ENCODE data around the gene CDC25A.
"Not testable (repeated sequence)": the region's sequence is repeated elsewhere in the genome, so short reads cannot be mapped to it uniquely, and the experiment has no call there.

Gene CDC25A

DNA sequence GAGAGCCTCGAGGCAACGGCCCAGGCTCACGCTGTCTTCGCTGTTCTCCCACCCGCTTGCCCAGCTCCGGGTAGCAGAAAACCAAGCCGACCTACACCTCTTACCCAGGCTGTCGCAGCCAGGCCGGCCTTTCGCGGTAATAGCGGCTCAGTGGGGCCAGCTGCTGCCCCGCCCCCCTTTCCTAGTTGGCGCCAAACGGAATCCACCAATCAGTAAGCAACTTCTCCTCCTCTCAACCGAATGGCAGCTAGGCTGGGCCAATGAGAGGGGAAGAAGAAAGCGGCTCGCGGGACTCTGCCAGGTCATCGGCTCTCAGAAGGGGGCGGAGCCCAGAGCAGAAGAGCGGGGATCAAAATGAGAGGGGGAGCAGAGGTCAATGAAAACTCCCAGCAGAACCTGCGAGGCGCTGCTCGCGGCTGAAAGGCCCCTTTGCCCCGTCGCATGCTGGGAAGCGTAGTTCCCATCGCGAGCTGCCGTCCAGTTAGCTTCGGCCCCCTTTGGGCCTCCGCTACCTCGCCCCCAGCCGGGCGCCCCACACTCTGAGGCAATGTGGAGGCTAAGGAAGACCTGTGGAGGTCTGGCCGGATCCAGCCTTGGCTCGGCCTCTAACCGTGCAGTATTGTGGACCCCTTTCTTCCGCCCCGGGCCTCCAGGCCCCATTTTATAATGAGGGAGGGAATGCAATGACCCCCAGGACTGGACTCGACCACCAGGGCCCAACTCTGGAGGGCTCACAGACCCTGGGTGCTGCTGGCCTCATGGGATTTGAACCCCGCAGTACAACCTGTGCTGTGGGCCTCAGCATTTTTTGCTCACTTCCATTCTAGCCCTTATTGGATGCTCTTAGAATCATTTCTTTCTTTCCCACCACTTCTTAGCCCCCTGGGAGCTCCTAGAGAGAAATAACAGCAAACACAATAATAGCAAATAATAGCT is at the start of gene CDC25A:
CDC25A (minus strand) TSS at position 152 of the 936 bp plus-strand sequence. CDS start 470 bp downstream, outside the sequence.
- DNase-seq = peak; percentile 95

DNA sequence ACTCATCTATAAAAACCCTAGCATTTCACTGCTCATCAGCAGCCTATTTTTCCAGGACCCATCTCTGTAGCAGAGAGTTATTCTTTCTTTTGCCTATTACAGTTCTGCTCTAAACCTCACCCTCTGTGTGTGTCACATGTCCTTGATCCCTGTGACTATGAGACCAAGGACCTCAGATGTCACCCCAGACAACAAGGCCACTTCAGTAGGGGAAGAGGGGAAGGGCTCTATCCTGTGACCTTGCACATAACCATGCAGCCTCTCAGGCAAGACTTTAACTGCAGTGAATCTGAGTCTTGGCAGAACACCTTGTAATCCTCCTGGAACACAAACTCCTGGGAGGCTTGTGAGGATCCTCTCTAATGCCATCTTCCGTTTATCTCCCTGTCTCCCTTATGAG is 48.3 kb upstream of the CDC25A start:
- DNase-seq = no peak

DNA sequence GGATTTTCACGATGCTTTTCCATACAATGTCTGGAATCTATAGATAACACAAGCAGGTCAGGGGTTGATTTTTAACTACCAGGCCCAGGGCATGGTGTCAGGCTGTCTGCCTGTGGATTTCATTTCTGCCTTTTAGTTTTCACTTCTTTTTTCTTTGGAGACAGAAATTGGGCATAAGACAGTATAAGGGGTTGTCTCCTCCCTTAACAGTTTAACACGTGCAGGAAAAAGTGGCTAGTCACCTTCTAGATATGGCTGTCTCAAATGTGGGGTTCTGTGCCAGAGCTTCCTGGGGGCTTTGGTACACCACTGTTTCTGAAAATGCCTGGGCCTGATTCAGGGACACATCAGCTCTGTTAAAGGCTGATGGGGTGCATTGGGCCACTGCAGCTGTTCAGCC is 45.3 kb upstream of the CDC25A start:
- DNase-seq = no peak

DNA sequence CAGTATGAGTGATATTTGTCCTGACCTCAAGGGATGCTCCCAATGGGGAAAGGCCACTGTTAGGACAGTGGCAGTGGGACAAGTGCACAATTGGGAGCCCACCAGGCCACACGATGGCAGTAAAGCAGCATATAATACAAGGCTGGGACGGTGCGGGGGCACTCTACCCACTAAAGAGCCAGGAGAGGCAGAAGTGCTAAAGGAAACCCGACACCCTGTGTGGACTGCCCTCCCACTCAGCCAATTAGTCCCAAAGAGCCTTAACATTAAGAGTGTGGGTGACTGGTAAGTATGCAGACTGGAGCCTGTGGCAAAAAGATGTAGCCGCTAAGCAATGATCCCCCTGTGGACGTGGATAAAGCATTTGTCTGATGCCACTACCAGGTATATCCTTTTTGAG is 44.5 kb upstream of the CDC25A start:
- DNase-seq = peak; percentile 58

DNA sequence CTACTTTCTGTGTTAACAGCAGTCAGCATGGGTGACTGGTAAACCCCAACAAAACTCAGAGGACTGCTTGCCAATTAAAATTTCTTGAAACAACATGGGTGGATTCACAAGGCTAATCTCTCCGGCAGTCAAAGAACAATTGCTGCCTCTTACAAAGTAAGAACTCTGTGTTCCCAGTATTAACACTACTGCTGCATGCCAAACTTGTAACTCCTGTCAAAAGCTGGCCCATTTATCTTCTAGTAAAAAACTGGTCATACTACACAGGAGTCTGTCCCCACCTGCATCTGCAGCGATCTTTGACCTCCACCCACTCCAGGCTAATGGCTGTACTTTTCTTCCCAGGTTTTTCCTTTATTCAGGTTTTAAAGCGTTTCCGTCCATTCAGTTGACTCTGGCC is 44.0 kb upstream of the CDC25A start:
- DNase-seq = no peak

DNA sequence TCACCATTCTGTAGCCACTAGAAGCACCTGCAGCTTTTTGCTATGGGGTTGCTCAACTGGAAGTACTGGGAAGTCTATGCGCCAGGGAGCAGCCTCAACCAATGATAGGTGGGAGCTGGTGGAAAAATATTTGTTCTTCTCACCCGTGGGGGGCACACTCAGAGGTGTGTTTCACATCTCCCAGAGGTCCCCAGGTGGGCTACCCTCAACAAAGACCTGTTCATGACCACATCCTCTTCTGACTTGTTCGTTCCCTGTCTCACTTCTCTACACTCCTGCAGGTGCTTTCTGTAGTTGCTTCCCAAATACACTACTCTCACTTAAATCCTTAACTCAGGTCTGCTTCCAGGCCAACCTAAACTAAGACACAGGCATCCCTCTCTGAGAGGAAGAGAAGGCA is 38.7 kb upstream of the CDC25A start:
- DNase-seq = no peak

DNA sequence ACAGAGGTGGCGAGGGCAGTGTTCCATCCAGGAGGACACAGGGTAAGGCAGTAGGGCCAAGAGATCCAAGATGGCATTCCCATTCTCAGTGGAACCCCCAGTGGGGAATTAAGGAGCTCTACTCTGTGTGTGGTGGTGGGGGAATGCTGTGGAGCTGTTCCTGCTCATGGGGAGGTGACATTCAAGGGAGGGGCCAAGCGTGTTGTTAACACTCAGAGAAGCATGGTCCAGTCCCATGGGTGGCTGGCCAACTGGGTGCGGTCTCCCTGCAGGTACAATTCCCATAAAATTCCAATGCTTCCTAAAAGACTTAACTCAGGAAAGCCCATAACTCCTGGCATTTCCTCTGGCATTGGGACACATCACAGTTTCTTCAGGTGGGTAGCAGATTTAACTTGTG is 37.4 kb upstream of the CDC25A start:
- no peak for DNase-seq

DNA sequence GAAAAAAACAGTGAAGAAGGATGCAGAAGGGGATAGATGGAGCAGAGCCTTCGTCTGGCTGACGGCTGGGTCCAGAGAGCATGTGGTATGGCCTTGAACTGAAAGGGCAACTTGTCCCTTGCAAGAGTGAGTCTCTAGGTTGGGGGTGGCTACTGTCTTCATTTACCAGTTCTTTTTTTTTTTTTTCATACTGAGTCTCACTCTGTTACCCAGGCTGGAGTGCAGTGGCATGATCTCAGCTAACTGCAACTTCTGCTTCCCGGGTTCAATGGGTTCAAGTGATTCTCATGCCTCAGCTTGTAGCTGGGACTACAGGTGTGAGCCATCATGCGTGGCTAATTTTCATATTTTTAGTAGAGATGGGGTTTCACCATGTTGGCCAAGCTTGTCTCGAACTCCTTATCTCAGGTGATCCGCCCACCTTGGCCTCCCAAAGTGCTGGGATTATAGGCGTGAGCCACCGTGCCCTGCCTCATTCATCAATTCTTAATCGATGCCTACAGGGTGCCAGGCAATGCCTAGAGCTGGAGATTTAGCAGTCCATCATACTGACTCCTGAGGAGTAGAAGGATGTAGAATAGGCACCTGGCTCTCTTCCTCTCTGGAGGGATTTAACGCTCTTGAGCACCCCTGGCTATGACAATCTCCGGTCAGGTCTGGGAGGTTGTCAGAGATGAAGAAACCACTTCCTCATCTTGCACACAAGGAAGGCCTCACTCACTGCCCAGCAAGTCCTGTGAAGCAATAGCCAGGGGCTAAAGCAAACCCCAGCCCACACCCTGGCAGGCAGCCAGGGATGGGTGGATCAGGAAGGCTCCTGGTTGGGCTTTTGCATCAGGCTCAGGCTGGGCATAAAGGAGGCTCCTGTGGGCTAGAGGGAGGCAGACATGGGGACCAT is 34.6 kb upstream of the CDC25A start, which contains the start of gene CAMP:
CAMP (plus strand) TSS at position 880 of the 898 bp plus-strand sequence; CDS start at position 897, 17 bp downstream.
- DNase-seq = no peak

DNA sequence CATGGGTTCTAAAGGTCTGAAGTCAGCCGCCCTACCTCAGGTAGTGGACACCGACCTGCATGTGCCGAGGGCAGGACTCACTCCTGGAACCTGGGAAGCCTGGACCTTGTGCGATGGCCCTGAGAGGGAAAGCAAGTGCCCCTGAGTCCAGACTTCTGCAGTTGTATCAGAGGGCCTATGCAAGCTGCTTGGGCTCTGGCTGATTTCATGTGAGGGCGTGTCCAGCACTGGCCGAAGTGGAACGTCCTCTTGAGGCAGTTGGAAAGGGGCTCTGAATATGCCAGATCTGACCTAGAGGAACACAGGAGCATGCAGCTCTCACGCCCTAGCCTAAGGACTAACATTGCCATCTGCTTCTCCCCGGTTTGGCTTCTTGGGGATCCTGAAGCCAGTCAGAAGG is 32.5 kb upstream of the CDC25A start:
- DNase-seq = no peak

DNA sequence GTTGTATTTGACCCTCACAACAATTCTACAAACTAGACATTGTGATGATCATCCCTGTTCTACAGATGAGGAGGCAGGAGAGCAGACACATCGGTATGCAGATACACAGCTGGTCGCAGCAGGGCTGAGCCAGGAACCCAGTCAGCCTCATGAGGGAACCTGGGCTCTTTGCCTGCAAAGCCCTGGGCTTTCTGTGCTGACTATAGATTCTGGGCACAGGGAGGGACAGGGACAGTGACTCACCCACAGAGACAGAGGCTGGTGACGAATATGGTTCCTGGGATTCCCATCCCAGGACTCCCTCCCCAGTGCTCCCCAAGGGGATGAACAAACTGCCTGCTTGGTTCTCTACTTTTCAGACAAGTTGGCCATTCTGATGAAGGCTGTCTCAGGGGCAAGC is 31.3 kb upstream of the CDC25A start:
- no peak for DNase-seq

DNA sequence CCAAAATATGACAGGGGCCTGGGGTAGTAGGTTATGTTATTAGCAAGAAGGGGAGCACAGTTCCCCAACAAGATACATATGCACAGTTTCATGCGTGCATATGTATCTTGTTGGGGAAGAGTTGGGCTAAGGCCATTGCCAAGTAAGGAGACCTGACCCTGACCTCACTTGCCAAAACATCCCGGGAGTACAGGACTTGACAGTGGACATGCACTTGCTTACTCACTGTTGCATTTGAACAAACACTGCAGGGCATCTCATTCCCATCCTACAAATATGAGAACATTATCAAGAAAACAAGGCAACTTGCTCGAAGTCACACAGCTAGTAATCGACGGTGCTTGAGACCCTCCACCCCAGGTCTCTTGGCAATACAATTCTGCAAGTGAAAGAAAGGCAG is 30.3 kb upstream of the CDC25A start:
- DNase-seq = no peak

DNA sequence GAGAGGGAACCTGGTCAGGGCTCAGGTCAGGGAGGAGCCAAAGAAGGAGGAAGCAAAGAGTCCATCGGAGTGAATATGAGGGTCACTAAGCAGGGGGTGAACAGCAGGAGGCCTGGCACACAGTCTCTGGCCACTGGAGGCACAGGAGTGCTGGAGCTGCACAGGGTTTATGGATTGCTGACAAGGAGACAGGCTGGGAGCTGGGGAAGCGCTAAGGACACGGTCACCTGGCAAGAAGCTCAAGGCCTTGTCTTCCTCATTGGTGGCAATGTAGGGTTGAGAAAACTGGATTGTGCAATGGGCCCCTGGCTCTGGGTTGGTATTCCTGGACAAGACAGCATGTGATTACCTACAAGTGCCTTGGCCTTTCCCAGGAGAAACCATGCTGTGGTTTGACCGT is 29.2 kb upstream of the CDC25A start:
- DNase-seq = no peak

DNA sequence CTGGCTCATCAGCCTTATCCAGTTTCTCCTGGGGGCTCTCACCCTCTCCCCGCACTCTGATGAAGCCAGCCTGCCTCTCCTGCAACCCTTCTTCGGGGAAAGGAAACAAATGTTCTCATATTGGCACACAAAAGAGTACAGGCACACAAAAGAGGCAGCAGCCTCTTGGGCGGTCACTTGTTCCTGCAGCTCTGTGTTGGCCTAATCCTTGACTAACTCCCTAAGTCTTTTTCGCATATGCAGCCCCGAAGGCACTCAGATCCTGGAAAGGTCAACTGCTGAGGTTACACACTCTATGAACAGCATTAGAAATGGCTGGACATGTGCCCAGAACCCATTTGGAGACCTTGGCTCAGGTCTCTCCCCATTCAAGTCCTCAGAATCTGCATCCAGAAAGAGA is 27.7 kb upstream of the CDC25A start:
- no peak for DNase-seq

DNA sequence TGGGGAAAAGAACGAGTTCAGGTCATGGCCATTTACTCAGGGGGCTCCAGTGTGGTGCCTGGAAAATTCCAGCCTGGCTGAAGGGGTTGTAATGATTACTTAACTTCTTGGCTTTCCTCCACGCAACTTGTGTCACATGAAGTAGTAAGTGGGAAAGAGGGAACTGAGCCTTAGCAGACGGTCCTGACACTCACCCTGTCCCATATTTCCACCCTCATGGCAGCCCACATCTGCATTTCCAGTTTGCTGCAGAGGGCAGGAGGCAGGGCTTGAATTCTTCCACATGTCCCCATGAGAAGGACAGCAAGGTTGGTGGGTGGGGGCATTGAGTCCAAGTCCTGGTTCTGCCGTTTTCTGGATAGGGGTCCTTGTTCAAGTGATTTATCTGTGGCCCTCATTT is 27.2 kb upstream of the CDC25A start:
- DNase-seq = no peak

DNA sequence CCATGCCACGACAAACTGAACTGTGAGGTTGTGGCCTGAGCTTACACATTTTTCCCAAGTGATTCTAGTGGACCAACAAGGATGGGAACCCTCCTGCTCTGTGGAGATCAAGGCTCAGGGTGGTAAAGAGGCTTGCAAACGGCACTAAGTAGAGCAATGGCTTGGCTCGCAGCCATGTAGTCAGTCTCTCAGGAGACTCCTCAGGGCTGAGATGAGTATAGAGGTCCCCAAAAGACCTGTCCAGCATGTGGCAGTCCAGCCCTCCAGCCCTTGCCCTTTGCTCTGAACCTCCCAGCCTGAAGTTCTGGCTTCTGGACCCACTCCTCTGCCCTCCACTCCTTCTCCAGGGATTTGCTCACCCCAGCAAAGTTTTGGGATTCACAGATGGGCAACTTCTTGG is 26.8 kb upstream of the CDC25A start:
- DNase-seq = no peak

DNA sequence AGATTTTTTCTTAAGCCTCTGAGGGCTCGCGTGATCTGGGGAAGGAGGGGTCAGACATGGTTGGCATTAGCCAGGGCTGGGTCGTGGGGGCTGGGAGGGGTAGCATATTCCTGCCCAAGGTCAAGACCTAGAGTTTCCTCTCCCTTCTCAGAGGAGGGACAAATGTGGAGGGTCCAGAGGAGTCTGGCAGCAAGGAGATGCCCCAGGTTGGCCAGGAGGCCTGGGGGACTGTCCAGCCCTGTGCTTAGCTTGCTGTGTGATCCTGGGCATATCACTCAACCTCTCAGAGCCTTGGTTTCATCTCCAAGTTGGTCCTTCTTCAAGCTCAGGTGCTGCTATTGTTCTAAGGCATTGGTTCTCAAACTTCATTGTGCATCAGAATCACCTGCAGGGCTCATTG is 26.0 kb upstream of the CDC25A start:
- no peak for DNase-seq

DNA sequence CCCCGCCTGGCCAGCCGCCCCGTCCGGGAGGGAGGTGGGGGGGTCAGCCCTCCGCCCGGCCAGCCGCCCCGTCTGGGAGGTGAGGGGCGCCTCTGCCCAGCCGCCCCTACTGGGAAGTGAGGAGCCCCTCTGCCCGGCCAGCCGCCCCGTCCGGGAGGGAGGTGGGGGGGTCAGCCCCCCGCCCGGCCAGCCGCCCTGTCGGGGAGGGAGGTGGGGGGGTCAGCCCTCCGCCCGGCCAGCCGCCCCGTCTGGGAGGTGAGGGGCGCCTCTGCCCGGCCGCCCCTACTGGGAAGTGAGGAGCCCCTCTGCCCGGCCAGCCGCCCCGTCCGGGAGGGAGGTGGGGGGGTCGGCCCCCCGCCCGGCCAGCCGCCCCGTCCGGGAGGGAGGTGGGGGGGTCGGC is 23.6 kb upstream of the CDC25A start:
- not testable (repeated sequence) for DNase-seq

DNA sequence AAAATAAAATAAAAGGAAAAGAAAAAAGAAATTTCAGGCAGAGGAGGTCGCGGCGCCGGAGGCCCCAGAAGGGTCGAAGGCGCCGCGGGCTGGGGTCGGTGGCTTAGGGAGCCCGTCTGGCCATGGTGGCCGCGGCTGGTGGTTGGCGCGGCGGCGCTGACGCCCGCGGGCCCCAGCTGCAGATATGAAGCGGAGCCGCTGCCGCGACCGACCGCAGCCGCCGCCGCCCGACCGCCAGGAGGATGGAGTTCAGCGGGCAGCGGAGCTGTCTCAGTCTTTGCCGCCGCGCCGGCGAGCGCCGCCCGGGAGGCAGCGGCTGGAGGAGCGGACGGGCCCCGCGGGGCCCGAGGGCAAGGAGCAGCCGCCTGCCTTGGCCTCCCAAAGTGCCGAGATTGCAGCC is 22.3 kb upstream of the CDC25A start:
- not testable (repeated sequence) for DNase-seq

DNA sequence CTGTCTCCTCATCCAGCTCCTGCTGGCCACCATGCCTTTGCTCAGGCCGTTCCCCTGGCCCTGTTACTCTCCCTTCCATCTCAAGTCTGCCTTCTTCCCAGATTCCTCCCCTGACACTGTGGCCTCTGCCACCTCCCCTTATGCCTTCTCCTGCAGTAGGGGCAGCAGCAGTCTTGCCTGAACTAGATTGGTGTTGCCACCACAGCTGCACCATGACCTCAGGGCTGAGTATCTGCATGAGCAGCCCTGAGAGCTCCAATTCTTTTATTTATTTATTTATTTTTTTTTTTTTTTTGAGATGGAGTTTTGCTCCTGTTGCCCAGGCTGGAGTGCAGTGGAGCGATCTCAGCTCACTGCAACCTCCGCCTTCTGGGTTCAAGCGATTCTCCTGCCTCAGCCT is 21.2 kb upstream of the CDC25A start:
- DNase-seq = no peak

DNA sequence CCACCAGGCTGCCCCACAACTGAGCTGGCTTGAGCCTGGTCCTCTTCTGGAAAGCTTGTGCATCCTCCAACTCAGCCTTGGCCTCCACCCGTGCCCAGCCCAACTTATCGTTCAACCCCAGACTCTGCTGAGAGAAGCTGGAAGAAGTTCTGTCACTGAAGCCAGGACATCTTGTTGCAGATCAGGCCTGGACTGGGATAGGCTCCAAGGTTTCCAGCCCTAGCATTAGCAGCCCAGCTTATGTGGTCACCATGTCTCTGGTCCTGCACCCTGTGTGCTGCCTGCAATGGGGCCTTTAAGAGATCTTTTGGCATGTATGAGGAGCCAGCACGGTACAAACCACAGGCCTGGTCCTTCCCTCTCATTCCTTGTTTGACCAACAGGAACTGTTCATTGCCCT is 19.9 kb upstream of the CDC25A start:
- no peak for DNase-seq

DNA sequence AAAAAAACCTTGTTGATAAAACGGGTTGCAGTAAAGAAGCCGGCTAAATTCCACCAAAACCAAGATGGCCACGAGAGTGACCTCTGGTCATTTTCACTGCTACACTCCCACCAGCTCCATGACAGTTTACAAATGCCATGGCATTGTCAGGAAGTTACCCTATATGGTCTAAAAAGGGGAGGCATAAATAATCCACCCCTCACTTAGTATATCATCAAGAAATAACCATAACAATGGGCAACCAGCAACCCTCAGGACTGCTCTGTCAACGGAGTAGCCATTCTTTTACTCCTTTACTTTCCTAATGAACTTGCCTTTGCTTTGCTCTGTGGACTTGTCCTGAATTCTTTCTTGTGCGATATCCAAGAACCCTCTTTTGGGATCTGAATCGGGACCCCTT is 14.4 kb upstream of the CDC25A start:
- DNase-seq = no peak

DNA sequence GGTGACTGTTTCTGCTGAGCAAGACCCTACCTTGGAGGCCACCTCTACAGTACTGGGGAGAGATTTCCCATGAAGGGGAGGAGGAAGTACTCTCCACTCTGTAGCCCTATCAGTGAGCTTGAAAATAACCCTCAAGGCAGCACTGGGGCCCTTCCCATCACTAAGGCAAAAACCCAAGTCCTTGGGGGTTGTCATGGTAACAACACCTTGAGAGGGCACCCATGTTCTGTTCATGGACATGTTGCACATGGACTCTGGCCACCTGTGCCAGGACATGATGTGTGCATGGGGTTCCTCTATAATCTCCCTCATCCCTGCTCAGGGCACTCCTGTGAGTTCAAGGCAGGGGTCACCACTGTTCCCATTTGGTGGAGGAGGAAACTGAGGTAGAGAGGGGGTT is 10.9 kb upstream of the CDC25A start:
- DNase-seq = no peak

DNA sequence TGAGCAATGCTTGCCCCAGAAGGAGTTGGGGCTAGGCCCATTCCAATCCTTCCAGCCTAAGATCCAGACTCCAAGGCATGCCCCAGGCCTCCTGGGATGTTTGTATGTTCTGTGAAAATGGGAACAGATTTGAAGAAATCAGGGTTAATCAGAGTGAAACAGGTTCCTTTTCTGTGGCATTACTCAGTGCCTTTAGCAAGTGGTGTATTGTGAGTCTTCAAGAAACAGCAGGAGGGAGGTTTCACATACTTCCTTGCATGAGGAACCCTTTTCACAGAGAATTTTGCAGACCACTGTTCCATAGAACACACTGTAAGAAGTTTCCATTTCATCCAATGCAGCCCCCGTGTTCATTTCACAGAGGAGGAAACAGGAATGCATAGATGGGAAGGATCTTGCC is 8.4 kb upstream of the CDC25A start:
- DNase-seq = no peak

All from activated naive CD4-positive, alpha-beta T cell treated with Interleukin-2 at 50 U/mL for 16 hours (primary cell).